K562 (cell line): ENCODE measurements around the gene DUOX2. TPM values are rescaled to one million over a fixed set of nuclear protein-coding genes. Genes with fewer than 3 reads are reported as not detected.

Source experiments
- ATAC-seq: fragments of 200-7000 bp; cut with Tn5 transposase; 3 replicates; pipeline ENCODE4 v1.9.1; 2020; ENCODE audit warnings: moderate library complexity
- BruUV-seq: library from RNA; stranded (reverse); fragments of 400-500 nt; replicated peaks from 2 replicates; lab custom pipeline; 2021; lab: Mats Ljungman, UMichigan
- CTCF ChIA-PET: fragments of 300-600 bp; formaldehyde crosslinking; extraction: SDS; loops from one replicate; lab custom pipeline; 2021; ENCODE audit warnings: low intra/inter-chr PET ratio; lab: Yijun Ruan, JAX
- POLR2A ChIA-PET: fragments of 300-600, 350-650 bp; sonication (Branson Sonifier 250); formaldehyde crosslinking; extraction: SDS; loops from one replicate; lab custom pipeline; 2021; ENCODE audit warnings: antibody characterized with exemption, inconsistent platforms; lab: Yijun Ruan, JAX
- DNase-seq, 4 experiments: peaks; one replicate each; pipeline versions ENCODE4 v3.0.0 to v3.0.0-alpha.2; 2011 to 2018; ENCODE audit warnings: low spot score in 3 of 4, mixed read lengths in 3 of 4; ENCODE audit errors: extremely low read depth in 1 of 4
- FAIRE-seq: peaks from 2 replicates; lab custom pipeline; 2011; peaks lifted over from hg19 to GRCh38; lab: Jason Lieb, UNC
- H2AFZ ChIP-seq: 2 replicates; pipeline ENCODE4 v1.6.0; 2011; ENCODE audit warnings: low read depth, low read length, control low read depth, inconsistent platforms
- H3K27ac ChIP-seq: fragments of 200-600 bp; 3 replicates; pipeline ENCODE4 v1.8.0; 2011; ENCODE audit warnings: low read depth, mild to moderate bottlenecking, control low read depth, inconsistent platforms, low read length, moderate library complexity, mixed read lengths; ENCODE audit errors: extremely low read depth
- H3K27me3 ChIP-seq, 2 experiments: fragments of 300-600 bp in 1 of 2; 2 replicates in 1 of 2; 3 replicates in 1 of 2; pipeline versions ENCODE4 v1.6.0 to v1.8.0; 2011; ENCODE audit warnings: inconsistent platforms in 2 of 2, low read length in 2 of 2, mild to moderate bottlenecking in 1 of 2, mixed read lengths in 1 of 2, moderate library complexity in 1 of 2; ENCODE audit not compliant: control insufficient read depth in 2 of 2, insufficient read depth in 2 of 2
- H3K36me3 ChIP-seq: fragments of 300-600 bp; 3 replicates; pipeline ENCODE4 v1.8.0; 2011; ENCODE audit warnings: mild to moderate bottlenecking, low read length, inconsistent platforms; ENCODE audit not compliant: control insufficient read depth, insufficient read depth
- H3K4me1 ChIP-seq, 2 experiments: fragments of 200-600 bp in 1 of 2; replicated peaks in 1 of 2; 2 replicates in 1 of 2; 3 replicates in 1 of 2; pipeline versions ENCODE4 v1.5.1 to v1.8.0; 2011; ENCODE audit warnings: inconsistent platforms in 2 of 2, low read length in 2 of 2, mild to moderate bottlenecking in 1 of 2, mixed read lengths in 1 of 2, moderate library complexity in 1 of 2; ENCODE audit not compliant: control insufficient read depth in 2 of 2, insufficient read depth in 2 of 2
- H3K4me2 ChIP-seq: 2 replicates; pipeline ENCODE4 v1.6.1; 2011; ENCODE audit warnings: low read length, control low read depth, inconsistent platforms, mixed read lengths; ENCODE audit not compliant: insufficient read depth
- H3K4me3 ChIP-seq: fragments of 200-600 bp; sonication (generic), shearing (Covaris generic); 2 replicates; pipeline ENCODE4 v1.5.1; 2016; ENCODE audit warnings: control low read depth, inconsistent platforms
- H3K79me2 ChIP-seq: fragments of 200-600 bp; 3 replicates; pipeline ENCODE4 v1.8.0; 2011; ENCODE audit warnings: low read length, inconsistent platforms; ENCODE audit not compliant: control insufficient read depth, insufficient read depth
- H3K9ac ChIP-seq, 2 experiments: 2 replicates each; pipeline versions ENCODE4 v1.6.0 to v1.6.1; 2011; ENCODE audit warnings: low read depth in 2 of 2, low read length in 2 of 2, control low read depth in 1 of 2, inconsistent platforms in 1 of 2, mild to moderate bottlenecking in 1 of 2, mixed read lengths in 1 of 2; ENCODE audit not compliant: insufficient read depth in 1 of 2
- H3K9me1 ChIP-seq: one replicate; pipeline ENCODE4 v1.6.0; 2011; ENCODE audit warnings: inconsistent platforms, mild to moderate bottlenecking, low read length, moderate library complexity; ENCODE audit not compliant: control insufficient read depth, insufficient read depth
- H3K9me3 ChIP-seq: replicated peaks from 2 replicates; pipeline ENCODE4 v1.5.1; 2011; ENCODE audit warnings: low read depth, low read length, inconsistent platforms; ENCODE audit not compliant: control insufficient read depth, insufficient read depth
- H4K20me1 ChIP-seq: replicated peaks from 2 replicates; pipeline ENCODE4 v1.6.1; 2011; ENCODE audit warnings: low read length, inconsistent platforms, mixed read lengths; ENCODE audit not compliant: control insufficient read depth, insufficient read depth
- GABPA ChIP-seq: fragments of 200-800 bp; sonication (Bioruptor generic); conservative IDR thresholded peaks from 2 replicates; pipeline ENCODE4 v1.6.1; 2016; ENCODE audit warnings: low read depth, missing genetic modification characterization, missing compliant biosample characterization
- L3MBTL2 ChIP-seq: fragments of 450-650 bp; IDR thresholded peaks from 2 replicates; pipeline ENCODE4 v1.6.1; 2016; ENCODE audit warnings: mild to moderate bottlenecking, moderate library complexity
- MYC ChIP-seq, 2 experiments: fragments of 250-450 bp in 1 of 2; sonication (Bioruptor Pico) in 1 of 2; IDR thresholded peaks; 2 replicates each; pipeline versions ENCODE4 v1.5.1 to v1.6.1; 2012 to 2021; ENCODE audit warnings: low read depth in 2 of 2, borderline replicate concordance in 1 of 2, improper control_type of control experiment in 1 of 2, low read length in 1 of 2, mild to moderate bottlenecking in 1 of 2, moderate library complexity in 1 of 2
- NFE2 ChIP-seq: IDR thresholded peaks from 2 replicates; pipeline ENCODE4 v1.6.1; 2014; ENCODE audit warnings: antibody characterized with exemption, low read depth
- PCBP2 ChIP-seq: fragments of 200-400 bp; formaldehyde crosslinking; IDR thresholded peaks from 2 replicates; pipeline ENCODE4 v1.6.1; 2018; ENCODE audit warnings: low read length, low read depth, mild to moderate bottlenecking, moderate library complexity; ENCODE audit not compliant: poor library complexity, severe bottlenecking
- SP1 ChIP-seq: sonication (generic); formaldehyde crosslinking; IDR thresholded peaks from 2 replicates; pipeline ENCODE4 v1.8.1; 2022; ENCODE audit warnings: mild to moderate bottlenecking, missing genetic modification reagents
- ZKSCAN3 ChIP-seq: fragments of 250-450 bp; sonication (Bioruptor Pico); IDR thresholded peaks from 2 replicates; pipeline ENCODE4 v1.4.0; 2020
- ZNF316 ChIP-seq: fragments of 450-650 bp; IDR thresholded peaks from 2 replicates; pipeline ENCODE4 v1.6.1; 2016
- ZNF561 ChIP-seq: fragments of 450-650 bp; formaldehyde crosslinking; conservative IDR thresholded peaks from 2 replicates; pipeline ENCODE4 v1.4.0; 2020; ENCODE audit warnings: mild to moderate bottlenecking, moderate library complexity
- ZNF75A ChIP-seq: fragments of 450-650 bp; formaldehyde crosslinking; IDR thresholded peaks from 2 replicates; pipeline ENCODE4 v1.4.0; 2020; ENCODE audit warnings: mild to moderate bottlenecking
- WGBS: fragments of 100-300 bp; shearing (Covaris generic); methylation state at CpG from one replicate; pipeline ENCODE4 v1.1.6; 2016; ENCODE audit warnings: low coverage, mixed read lengths; ENCODE audit not compliant: insufficient coverage; ENCODE audit errors: missing lambda C conversion rate; 5-methylcytosine and 5-hydroxymethylcytosine counted together
- in situ Hi-C: fragments of 300-500 bp; cut with MboI; formaldehyde crosslinking; loops from 4 replicates; pipeline ENCODE4 v1.15.0; 2018; ENCODE audit warnings: inconsistent platforms, mixed read lengths
- intact Hi-C: fragments of 100-400 bp; cut with micrococcal nuclease; formaldehyde crosslinking; loops from 2 replicates; pipeline ENCODE4 v1.14.2; 2022
- polyA plus RNA-seq, 8 experiments: library from polyadenylated mRNA; depleted of rRNA in 4 of 8; stranded (reverse) in 5 of 8; unstranded in 3 of 8; fragments of >200 nt; fragmentation: Nextera tagmentation in 2 of 8; fragmentation: Illumina TruSeq in 1 of 8; extraction: Ambion mirVana in 2 of 8; extraction: Trizol in 1 of 8; gene quantifications; 2 replicates each; pipeline versions ENCODE4 v1.2.1 to v1.2.3, GENCODE V29; 2011 to 2014; ENCODE audit warnings: inconsistent platforms in 1 of 8, missing spikeins in 1 of 8
- total RNA-seq, 7 experiments: library from RNA; depleted of rRNA in 6 of 7; stranded (reverse); fragments of >200 nt in 6 of 7; fragmentation: Illumina TruSeq in 2 of 7; extraction: Trizol in 2 of 7; gene quantifications; 2 replicates each; pipeline versions ENCODE4 v1.2.1 to v1.2.3, GENCODE V29; 2011 to 2021; ENCODE audit warnings: low replicate concordance in 1 of 7
- TF ChIP-seq, protein P1 (sequence below): fragments of 450-650 bp; formaldehyde crosslinking; IDR thresholded peaks from 2 replicates; pipeline ENCODE4 v1.4.0; 2020; ENCODE audit warnings: mild to moderate bottlenecking, mixed read lengths
- TF ChIP-seq, protein P2 (sequence below): fragments of 450-650 bp; conservative IDR thresholded peaks from 2 replicates; pipeline ENCODE4 v1.6.1; 2016; ENCODE audit warnings: missing genetic modification characterization, low read depth, mild to moderate bottlenecking, missing compliant biosample characterization, moderate library complexity

DUOX2 gene
- total and polyA plus RNA-seq, 9 of the 15 experiments (the other 6 are each of a cell fraction or from before 2014, with no cell fraction given), result 0.01 to 0.03 (median 0.02) TPM; not detected in 6

DNA sequence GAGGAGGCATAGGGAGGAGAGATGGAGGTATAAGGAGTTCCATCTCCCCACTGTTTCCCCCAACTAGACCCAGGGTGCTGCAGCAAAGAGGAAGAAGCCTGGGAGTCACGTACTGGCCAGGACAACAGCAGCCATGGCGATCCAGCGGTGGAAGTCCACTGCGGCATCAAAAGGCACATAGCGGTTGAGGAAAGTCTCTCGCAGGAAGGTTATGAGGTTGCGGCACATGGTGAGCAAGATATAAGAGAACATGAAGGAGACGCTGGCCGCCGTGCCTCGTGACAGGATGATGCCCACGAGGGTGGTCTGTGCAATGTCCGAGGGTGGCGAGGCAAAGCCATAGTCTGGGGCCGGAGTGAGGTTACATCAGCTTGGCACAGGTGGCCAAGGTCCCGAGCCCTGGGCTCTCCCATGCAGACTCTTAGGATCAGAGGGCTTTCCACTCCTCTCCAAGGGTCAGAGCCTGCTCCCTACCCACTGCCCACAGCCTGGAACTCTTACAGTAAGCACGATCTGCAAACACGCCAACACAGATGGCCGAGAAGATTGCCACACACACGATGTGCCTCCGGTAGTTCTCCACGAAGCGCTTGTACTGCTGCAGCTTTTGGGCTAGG lies 14.3 kb downstream of the DUOX2 start:
- H3K79me2 ChIP-seq, result no peaks in the 10 kb centered on the region
- ChIA-PET CTCF (no interaction called here), POLR2A (no interaction called here)
- no peak overlapping the region for H2AFZ ChIP-seq
- no peak overlapping the region for H3K4me3 ChIP-seq
- H3K9ac ChIP-seq, result no peak overlapping the region
- in situ Hi-C loops, result loop anchor here (25.0 kb wide), 1 partner anchor 137 kb away; the partner anchor contains the start of gene TERB2
- no peak overlapping the region for H3K27ac ChIP-seq
- H3K4me2 ChIP-seq, result no peak overlapping the region
- no peaks in the 10 kb centered on the region for H3K9me3 ChIP-seq
- DNase-seq, result no peak
- H3K27me3 ChIP-seq, result peaks cover 0 to 8% of the 10 kb centered on the region in 2 experiments; a peak in 3 of 5 replicates
- intact Hi-C loops, result no loop called here
- no peaks in the 10 kb centered on the region; the same call in 1 of the 2 replicates for H4K20me1 ChIP-seq
- H3K9me1 ChIP-seq, result no peaks in the 10 kb centered on the region
- 23% methylated on average over 23 of the region's 23 CpGs for WGBS
- FAIRE-seq, result no peak
- H3K4me1 ChIP-seq, result peaks cover 0 to 2% of the 10 kb centered on the region in 2 experiments; a peak in 3 of 5 replicates
- TF ChIP-seq GABPA (no peak), NFE2 (no peak), ZKSCAN3 (CRISPR knock-in tag) (no peak), MYC (IDR thresholded peaks at IDR 0.05; ENCODE audit: low read depth, low read length) (no peak), MYC (CRISPR knock-in tag; IDR thresholded peaks at IDR 0.05; ENCODE audit: borderline replicate concordance, low read depth) (no peak), ZNF316 (no peak), L3MBTL2 (no peak), ZNF561 (no peak), PCBP2 (no peak), SP1 (no peak), ZNF75A (CRISPR knock-in tag) (no peak)
- TF ChIP-seq, protein P1, sequence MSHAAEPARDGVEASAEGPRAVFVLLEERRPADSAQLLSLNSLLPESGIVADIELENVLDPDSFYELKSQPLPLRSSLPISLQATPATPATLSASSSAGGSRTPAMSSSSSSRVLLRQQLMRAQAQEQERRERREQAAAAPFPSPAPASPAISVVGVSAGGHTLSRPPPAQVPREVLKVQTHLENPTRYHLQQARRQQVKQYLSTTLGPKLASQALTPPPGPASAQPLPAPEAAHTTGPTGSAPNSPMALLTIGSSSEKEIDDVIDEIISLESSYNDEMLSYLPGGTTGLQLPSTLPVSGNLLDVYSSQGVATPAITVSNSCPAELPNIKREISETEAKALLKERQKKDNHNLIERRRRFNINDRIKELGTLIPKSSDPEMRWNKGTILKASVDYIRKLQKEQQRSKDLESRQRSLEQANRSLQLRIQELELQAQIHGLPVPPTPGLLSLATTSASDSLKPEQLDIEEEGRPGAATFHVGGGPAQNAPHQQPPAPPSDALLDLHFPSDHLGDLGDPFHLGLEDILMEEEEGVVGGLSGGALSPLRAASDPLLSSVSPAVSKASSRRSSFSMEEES, result no peak
- TF ChIP-seq, protein P2, sequence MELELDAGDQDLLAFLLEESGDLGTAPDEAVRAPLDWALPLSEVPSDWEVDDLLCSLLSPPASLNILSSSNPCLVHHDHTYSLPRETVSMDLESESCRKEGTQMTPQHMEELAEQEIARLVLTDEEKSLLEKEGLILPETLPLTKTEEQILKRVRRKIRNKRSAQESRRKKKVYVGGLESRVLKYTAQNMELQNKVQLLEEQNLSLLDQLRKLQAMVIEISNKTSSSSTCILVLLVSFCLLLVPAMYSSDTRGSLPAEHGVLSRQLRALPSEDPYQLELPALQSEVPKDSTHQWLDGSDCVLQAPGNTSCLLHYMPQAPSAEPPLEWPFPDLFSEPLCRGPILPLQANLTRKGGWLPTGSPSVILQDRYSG (tag), result no peak
- no peak for ATAC-seq
- no TSS peak for BruUV-seq
- no peaks in the 10 kb centered on the region for H3K36me3 ChIP-seq
